Skeletal muscle satellite cell (primary cell): ENCODE data around the gene DCDC1.
"Not testable (repeated sequence)": the region's sequence is repeated elsewhere in the genome, so short reads cannot be mapped to it uniquely, and the experiment has no call there.

ENCODE experiments used
- H3K27me3 ChIP-seq: 2 replicates; pipeline ENCODE4 v1.7.0; 2013; ENCODE audit warnings: low read length; ENCODE audit not compliant: control insufficient read depth, insufficient read depth
- H3K36me3 ChIP-seq: 2 replicates; pipeline ENCODE4 v1.7.0; 2013; ENCODE audit warnings: mild to moderate bottlenecking, control low read depth, low read length; ENCODE audit not compliant: insufficient read depth
- H3K4me1 ChIP-seq: 2 replicates; pipeline ENCODE4 v1.7.0; 2013; ENCODE audit warnings: low read length; ENCODE audit not compliant: control insufficient read depth, insufficient read depth
- H3K4me2 ChIP-seq: 2 replicates; pipeline ENCODE4 v1.7.0; 2013; ENCODE audit warnings: mild to moderate bottlenecking, low read length
- H3K4me3 ChIP-seq: 2 replicates; pipeline ENCODE4 v1.7.0; 2013; ENCODE audit warnings: low read length
- H3K9ac ChIP-seq: 2 replicates; pipeline ENCODE4 v1.7.0; 2013; ENCODE audit warnings: mild to moderate bottlenecking, low read depth, low read length, moderate library complexity
- H3K9me3 ChIP-seq: replicated peaks from 2 replicates; pipeline ENCODE4 v1.7.0; 2013; ENCODE audit warnings: mild to moderate bottlenecking, control low read depth, low read length

The DCDC1 gene

DNA sequence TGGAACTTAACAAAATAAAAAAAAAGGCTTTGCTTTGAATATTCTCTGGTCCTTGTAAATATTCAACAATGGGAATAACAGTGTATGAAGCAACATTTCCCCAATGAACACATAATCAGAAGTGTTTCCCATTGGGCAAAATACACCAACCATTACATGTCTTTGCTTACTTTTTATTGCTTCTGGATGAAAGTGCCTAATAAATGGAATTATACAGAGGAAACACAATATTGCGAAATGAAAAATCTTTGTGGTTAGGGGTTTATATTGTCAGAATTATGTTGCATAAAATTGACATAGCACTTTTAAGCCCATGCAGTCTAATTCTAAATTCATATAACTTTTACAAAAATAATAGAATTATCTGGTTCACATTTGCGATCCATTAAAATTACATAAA is 386.4 kb downstream of the DCDC1 start:
- no peaks in the 10 kb centered on the region for H3K27me3 ChIP-seq
- H3K4me3 ChIP-seq = no peak overlapping the region
- no peak overlapping the region for H3K9ac ChIP-seq
- H3K4me2 ChIP-seq = no peak overlapping the region
- no peaks in the 10 kb centered on the region for H3K36me3 ChIP-seq
- peaks cover 15% of the 10 kb centered on the region for H3K4me1 ChIP-seq
- no peaks in the 10 kb centered on the region for H3K9me3 ChIP-seq

DNA sequence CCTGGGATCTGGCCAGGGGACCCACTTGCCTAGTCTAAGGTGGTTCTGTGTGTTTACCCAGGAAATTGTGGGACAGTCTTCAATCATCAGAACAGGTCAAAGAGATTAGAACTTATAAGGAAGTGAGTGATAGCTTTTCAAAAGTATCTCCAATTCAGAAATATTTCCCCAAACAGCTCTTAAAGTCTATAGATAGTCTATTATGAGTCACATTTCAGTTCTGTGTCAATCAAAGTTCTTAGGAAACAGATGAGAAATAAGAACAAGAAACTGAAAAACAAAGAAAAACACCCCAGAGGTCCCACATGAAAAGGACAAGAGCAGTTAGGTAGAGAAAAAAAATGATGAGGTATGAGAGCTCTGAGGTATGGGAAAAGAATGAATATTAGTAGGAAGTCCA is 402.0 kb downstream of the DCDC1 start:
- Histone ChIP-seq H3K4me1 (no peaks in the 10 kb centered on the region), H3K27me3 (no peaks in the 10 kb centered on the region), H3K9ac (no peak overlapping the region), H3K9me3 (no peaks in the 10 kb centered on the region), H3K4me3 (no peak overlapping the region), H3K4me2 (no peak overlapping the region), H3K36me3 (no peaks in the 10 kb centered on the region)

DNA sequence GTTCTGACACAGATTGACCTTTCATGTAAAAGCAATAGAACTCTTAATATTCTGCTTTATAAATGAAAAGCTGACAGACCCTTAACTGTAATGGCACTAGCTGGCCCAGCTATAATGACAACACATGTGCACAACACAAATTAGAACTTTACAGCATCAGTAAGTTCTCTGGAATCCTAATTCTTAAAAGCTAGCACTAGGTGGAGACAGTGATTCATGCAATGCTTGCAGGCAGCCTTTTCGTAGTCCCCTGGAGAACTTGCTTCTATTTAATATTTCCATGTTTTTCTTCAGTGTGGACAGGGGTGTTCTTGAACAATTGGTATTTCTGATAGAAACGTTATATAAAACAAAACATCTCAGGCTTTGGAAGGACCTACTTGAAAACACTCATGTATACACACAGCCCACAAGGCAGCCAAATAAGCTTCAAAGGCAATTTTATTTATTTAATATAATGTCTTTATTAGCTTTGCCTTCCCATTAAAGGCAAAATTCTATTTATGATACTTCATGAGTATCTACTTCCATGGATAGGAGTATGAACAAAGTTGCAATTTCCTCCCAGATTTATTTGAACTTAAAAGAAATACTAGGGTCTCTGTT is 409.0 kb downstream of the DCDC1 start:
- Histone ChIP-seq H3K4me3 (no peak overlapping the region), H3K9me3 (no peaks in the 10 kb centered on the region), H3K4me1 (no peaks in the 10 kb centered on the region), H3K36me3 (no peaks in the 10 kb centered on the region), H3K4me2 (no peak overlapping the region), H3K27me3 (no peaks in the 10 kb centered on the region), H3K9ac (no peak overlapping the region)

GRCh38 chr11:30956751-30957150 is 412.8 kb downstream of the DCDC1 start:
- no peak overlapping the region for H3K9ac ChIP-seq
- no peaks in the 10 kb centered on the region for H3K4me1 ChIP-seq
- H3K9me3 ChIP-seq = no peaks in the 10 kb centered on the region
- no peak overlapping the region for H3K4me3 ChIP-seq
- no peak overlapping the region for H3K4me2 ChIP-seq
- no peaks in the 10 kb centered on the region for H3K27me3 ChIP-seq
- no peaks in the 10 kb centered on the region for H3K36me3 ChIP-seq

DNA sequence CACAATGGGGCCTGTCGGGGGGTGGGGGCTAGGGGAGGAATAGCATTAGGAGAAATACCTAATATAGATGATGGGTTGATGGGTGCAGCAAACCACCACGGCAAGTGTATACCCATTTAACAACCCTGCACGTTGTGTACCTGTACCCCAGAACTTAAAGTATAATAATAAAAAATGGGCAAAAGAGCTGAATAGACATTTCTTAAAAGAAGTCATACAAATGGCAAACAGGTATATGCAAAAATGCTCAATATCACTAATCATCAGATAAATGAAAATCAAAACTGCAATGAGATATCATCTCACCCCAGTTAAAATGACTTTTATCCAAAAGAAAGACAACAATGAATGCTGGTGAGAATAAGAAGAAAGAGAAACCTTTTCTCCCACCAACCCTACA is 419.7 kb downstream of the DCDC1 start:
- Histone ChIP-seq H3K4me2 (no peak overlapping the region), H3K9ac (no peak overlapping the region), H3K36me3 (no peaks in the 10 kb centered on the region), H3K4me3 (no peak overlapping the region), H3K4me1 (no peaks in the 10 kb centered on the region), H3K27me3 (no peaks in the 10 kb centered on the region), H3K9me3 (no peaks in the 10 kb centered on the region)

DNA sequence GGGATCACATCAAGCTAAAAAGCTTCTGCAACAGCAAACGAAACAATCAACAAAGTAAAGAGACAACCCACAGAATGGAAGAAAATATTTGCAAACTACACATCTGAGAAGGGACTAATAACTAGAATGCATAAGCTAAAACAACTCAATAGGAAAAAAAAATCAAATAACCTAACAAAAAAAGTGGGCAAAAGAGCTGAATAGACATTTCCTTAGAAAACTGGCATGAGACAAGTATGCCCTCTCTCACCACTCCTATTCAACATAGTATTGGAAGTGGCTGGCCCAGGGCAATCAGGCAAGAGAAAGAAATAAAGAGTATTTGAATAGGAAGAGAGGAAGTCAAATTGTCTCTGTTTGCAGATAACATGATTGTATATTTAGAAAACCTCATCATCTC is 421.8 kb downstream of the DCDC1 start:
- not testable (repeated sequence) for H3K4me2 ChIP-seq, H3K36me3 ChIP-seq, H3K9me3 ChIP-seq, H3K4me3 ChIP-seq, H3K4me1 ChIP-seq, H3K9ac ChIP-seq, H3K27me3 ChIP-seq

DNA sequence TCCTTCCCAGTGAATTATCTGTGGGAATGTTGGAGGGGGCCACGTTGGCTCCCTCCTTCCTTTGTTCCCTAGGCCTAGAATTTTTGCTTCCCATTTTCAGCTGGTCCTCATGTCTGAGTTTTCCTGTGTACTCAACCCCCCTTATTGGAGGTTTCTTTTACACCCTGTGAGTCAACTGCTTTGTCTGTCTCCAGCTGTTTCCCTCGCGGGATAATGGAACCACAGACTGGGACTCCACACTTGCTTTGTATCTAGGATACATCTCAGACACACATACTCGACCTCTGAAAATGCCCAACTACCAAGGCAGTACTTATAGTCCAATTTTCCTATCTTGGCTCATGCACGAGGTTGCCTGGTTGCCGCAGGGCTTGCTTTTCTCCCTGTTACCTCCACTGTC is 430.7 kb downstream of the DCDC1 start:
- no peak overlapping the region for H3K4me2 ChIP-seq
- no peaks in the 10 kb centered on the region for H3K36me3 ChIP-seq
- H3K4me3 ChIP-seq = no peak overlapping the region
- no peak overlapping the region for H3K9ac ChIP-seq
- H3K9me3 ChIP-seq = no peaks in the 10 kb centered on the region
- H3K4me1 ChIP-seq = peaks cover 4% of the 10 kb centered on the region
- H3K27me3 ChIP-seq = no peaks in the 10 kb centered on the region

DNA sequence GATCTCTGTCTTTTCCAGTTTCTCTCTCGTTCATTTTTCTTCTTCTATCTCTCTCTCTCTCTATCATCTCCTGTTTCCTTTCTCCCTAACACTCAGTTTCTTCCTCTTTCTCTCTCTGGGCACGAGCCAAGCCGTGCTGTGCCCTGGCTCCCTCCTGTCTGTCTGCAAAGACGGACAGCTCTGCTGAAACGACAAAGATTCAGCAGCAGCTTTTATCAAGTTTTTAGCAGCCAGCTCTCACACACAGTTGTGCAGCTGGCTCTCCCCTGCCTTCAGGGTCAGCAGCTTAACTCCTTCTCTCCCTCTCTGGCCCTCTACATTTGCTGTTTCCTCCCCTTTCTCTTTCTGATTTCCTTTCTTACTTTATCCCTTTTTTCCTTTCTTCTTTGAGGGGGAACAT is 431.4 kb downstream of the DCDC1 start:
- Histone ChIP-seq H3K36me3 (no peaks in the 10 kb centered on the region), H3K4me1 (peaks cover 4% of the 10 kb centered on the region), H3K27me3 (no peaks in the 10 kb centered on the region), H3K4me3 (no peak overlapping the region), H3K9ac (no peak overlapping the region), H3K9me3 (no peaks in the 10 kb centered on the region), H3K4me2 (no peak overlapping the region)

DNA sequence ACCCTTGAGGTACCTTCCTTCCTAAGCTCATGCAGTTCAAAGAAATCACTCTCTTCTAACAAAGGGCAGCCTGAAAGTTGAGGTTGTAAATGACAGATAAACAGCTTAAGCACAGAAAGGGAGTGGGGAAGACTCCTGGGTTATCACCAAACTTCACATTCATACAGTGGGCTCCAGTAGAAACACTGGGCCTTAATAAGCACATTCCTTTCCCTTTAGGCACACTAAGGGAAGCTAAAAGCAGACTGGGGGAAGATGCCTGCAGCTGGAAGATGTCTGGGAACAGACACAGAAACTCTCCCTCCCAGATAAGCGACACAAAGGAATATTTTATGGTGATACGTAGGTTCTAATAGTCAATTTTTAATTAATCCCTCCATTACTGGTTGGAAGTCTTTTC is 433.0 kb downstream of the DCDC1 start:
- Histone ChIP-seq H3K36me3 (no peaks in the 10 kb centered on the region), H3K9ac (no peak overlapping the region), H3K4me2 (no peak overlapping the region), H3K9me3 (no peaks in the 10 kb centered on the region), H3K27me3 (no peaks in the 10 kb centered on the region), H3K4me3 (no peak overlapping the region), H3K4me1 (peaks cover 4% of the 10 kb centered on the region)

DNA sequence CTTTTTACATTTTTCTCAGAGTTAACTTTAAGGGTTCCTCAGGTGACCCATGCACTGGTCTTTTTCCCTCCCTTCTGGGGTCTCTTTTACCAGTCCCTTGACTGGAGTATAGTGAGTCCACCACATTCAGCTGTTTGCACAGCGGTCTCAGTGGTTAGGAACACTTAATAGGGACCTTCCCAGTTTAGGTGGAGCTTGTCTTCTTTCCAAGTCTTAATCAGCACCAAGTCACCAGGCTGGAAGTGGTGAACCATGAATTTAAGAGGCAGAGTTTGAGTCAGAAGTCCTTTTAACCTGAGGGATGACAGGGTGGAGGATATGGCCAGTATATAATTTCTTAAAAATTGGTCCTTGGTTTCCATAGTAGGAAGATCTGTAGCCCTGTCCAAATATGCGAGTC is 433.7 kb downstream of the DCDC1 start:
- Histone ChIP-seq H3K9ac (no peak overlapping the region), H3K4me1 (peaks cover 4% of the 10 kb centered on the region), H3K4me3 (no peak overlapping the region), H3K36me3 (no peaks in the 10 kb centered on the region), H3K27me3 (no peaks in the 10 kb centered on the region), H3K4me2 (no peak overlapping the region), H3K9me3 (no peaks in the 10 kb centered on the region)

GRCh38 chr11:30926130-30926529 is 443.4 kb downstream of the DCDC1 start:
- Histone ChIP-seq H3K9me3 (no peaks in the 10 kb centered on the region), H3K9ac (no peak overlapping the region), H3K27me3 (no peaks in the 10 kb centered on the region), H3K4me3 (no peak overlapping the region), H3K4me1 (no peaks in the 10 kb centered on the region), H3K36me3 (no peaks in the 10 kb centered on the region), H3K4me2 (no peak overlapping the region)

- H3K4me2 ChIP-seq = no peak overlapping the region
- no peaks in the 10 kb centered on the region for H3K4me1 ChIP-seq
- no peaks in the 10 kb centered on the region for H3K36me3 ChIP-seq
- no peaks in the 10 kb centered on the region for H3K27me3 ChIP-seq
- no peak overlapping the region for H3K4me3 ChIP-seq
- H3K9me3 ChIP-seq = no peaks in the 10 kb centered on the region
- no peak overlapping the region for H3K9ac ChIP-seq
Observed at GRCh38 chr11:30921811-30922210, 447.7 kb downstream of the DCDC1 start.
